K562 (cell line): ENCODE data around the gene CAPZA1. TPM values are rescaled to one million over a fixed set of nuclear protein-coding genes. Genes with fewer than 3 reads are reported as not detected.

ENCODE experiments used
- CTBP1 ChIP-seq: fragments of 450-650 bp; IDR thresholded peaks from 2 replicates; pipeline ENCODE4 v1.6.1; 2016; ENCODE audit warnings: borderline replicate concordance
- EP300 ChIP-seq: IDR thresholded peaks from 2 replicates; pipeline ENCODE4 v1.6.1; 2012; ENCODE audit warnings: low read length, improper control_type of control experiment
- ETV5 ChIP-seq: sonication (generic); formaldehyde crosslinking; IDR thresholded peaks from 2 replicates; pipeline ENCODE4 v1.4.0; 2020; ENCODE audit warnings: low read depth, mild to moderate bottlenecking, missing genetic modification reagents
- FOXA1 ChIP-seq: fragments of 450-650 bp; IDR thresholded peaks from 2 replicates; pipeline ENCODE4 v1.6.1; 2016; ENCODE audit warnings: mild to moderate bottlenecking, borderline replicate concordance
- GTF2A2 ChIP-seq: IDR thresholded peaks from 2 replicates; pipeline ENCODE4 v1.6.1; 2016; ENCODE audit warnings: mild to moderate bottlenecking, missing genetic modification characterization, missing compliant biosample characterization
- JUND ChIP-seq, 2 experiments: IDR thresholded peaks; 2 replicates in 1 of 2; 3 replicates in 1 of 2; pipeline ENCODE4 v1.6.1; 2011; ENCODE audit warnings: borderline replicate concordance in 2 of 2, low read depth in 2 of 2, low read length in 2 of 2, improper control_type of control experiment in 1 of 2, missing biosample characterization in 1 of 2, missing genetic modification characterization in 1 of 2, missing genetic modification reagents in 1 of 2
- KDM4B ChIP-seq, 2 experiments: fragments of 450-650 bp in 1 of 2; sonication (generic) in 1 of 2; IDR thresholded peaks; 2 replicates each; pipeline ENCODE4 v1.6.1; 2016 to 2017; ENCODE audit warnings: borderline replicate concordance in 2 of 2, antibody characterized with exemption in 1 of 2, low read depth in 1 of 2, mild to moderate bottlenecking in 1 of 2
- KLF16 ChIP-seq: IDR thresholded peaks from 2 replicates; pipeline ENCODE4 v1.6.1; 2016; ENCODE audit warnings: antibody characterized with exemption
- MYBL2 ChIP-seq, 2 experiments: fragments of 450-650 bp in 1 of 2; sonication (generic) in 1 of 2; formaldehyde crosslinking in 1 of 2; IDR thresholded peaks; 2 replicates each; pipeline versions ENCODE4 v1.6.1 to v1.8.1; 2017 to 2022; ENCODE audit warnings: borderline replicate concordance in 1 of 2, inconsistent platforms in 1 of 2, low read depth in 1 of 2, mild to moderate bottlenecking in 1 of 2, missing genetic modification reagents in 1 of 2, moderate library complexity in 1 of 2
- NR2C2 ChIP-seq, 2 experiments: fragments of 200-800 bp in 1 of 2; sonication (Bioruptor generic) in 1 of 2; sonication (generic) in 1 of 2; formaldehyde crosslinking in 1 of 2; IDR thresholded peaks; 2 replicates each; pipeline versions ENCODE4 v1.6.1 to v1.8.0; 2016 to 2022; ENCODE audit warnings: mild to moderate bottlenecking in 1 of 2, missing compliant biosample characterization in 1 of 2, missing genetic modification characterization in 1 of 2, missing genetic modification reagents in 1 of 2
- POLR2A ChIP-seq: fragments of 450-650 bp; conservative IDR thresholded peaks from 2 replicates; pipeline ENCODE4 v1.6.1; 2016
- RBM25 ChIP-seq: fragments of 200-400 bp; formaldehyde crosslinking; IDR thresholded peaks from 2 replicates; pipeline ENCODE4 v1.6.1; 2018; ENCODE audit warnings: low read length, low read depth, moderate library complexity; ENCODE audit not compliant: severe bottlenecking
- RHOXF2B ChIP-seq: fragments of 250-450 bp; sonication (Bioruptor Pico); conservative IDR thresholded peaks from 2 replicates; pipeline ENCODE4 v1.5.1; 2021
- SNIP1 ChIP-seq: fragments of 450-650 bp; IDR thresholded peaks from 2 replicates; pipeline ENCODE4 v1.7.1; 2017; ENCODE audit warnings: low read depth, mild to moderate bottlenecking
- TARDBP ChIP-seq: fragments of 450-650 bp; IDR thresholded peaks from 2 replicates; pipeline ENCODE4 v1.6.1; 2016
- XRCC3 ChIP-seq: fragments of 450-650 bp; IDR thresholded peaks from 2 replicates; pipeline ENCODE4 v1.6.1; 2017; ENCODE audit warnings: mild to moderate bottlenecking, moderate library complexity
- ZC3H11A ChIP-seq: IDR thresholded peaks from 2 replicates; pipeline ENCODE4 v1.6.1; 2012; ENCODE audit warnings: low read depth, low read length, improper control_type of control experiment
- ZC3H8 ChIP-seq: fragments of 450-650 bp; IDR thresholded peaks from 2 replicates; pipeline ENCODE4 v1.6.1; 2017
- ZKSCAN3 ChIP-seq: fragments of 250-450 bp; sonication (Bioruptor Pico); IDR thresholded peaks from 2 replicates; pipeline ENCODE4 v1.4.0; 2020
- polyA plus RNA-seq, 8 experiments: library from polyadenylated mRNA; depleted of rRNA in 4 of 8; stranded (reverse) in 5 of 8; unstranded in 3 of 8; fragments of >200 nt; fragmentation: Nextera tagmentation in 2 of 8; fragmentation: Illumina TruSeq in 1 of 8; extraction: Ambion mirVana in 2 of 8; extraction: Trizol in 1 of 8; gene quantifications; 2 replicates each; pipeline versions ENCODE4 v1.2.1 to v1.2.3, GENCODE V29; 2011 to 2014; ENCODE audit warnings: inconsistent platforms in 1 of 8, missing spikeins in 1 of 8
- total RNA-seq, 7 experiments: library from RNA; depleted of rRNA in 6 of 7; stranded (reverse); fragments of >200 nt in 6 of 7; fragmentation: Illumina TruSeq in 2 of 7; extraction: Trizol in 2 of 7; gene quantifications; 2 replicates each; pipeline versions ENCODE4 v1.2.1 to v1.2.3, GENCODE V29; 2011 to 2021; ENCODE audit warnings: low replicate concordance in 1 of 7
- TF ChIP-seq, protein P1 (sequence below): conservative IDR thresholded peaks from 2 replicates; pipeline ENCODE4 v1.6.1; 2011; ENCODE audit warnings: low read depth, mild to moderate bottlenecking, low read length; ENCODE audit not compliant: control insufficient read depth
- TF ChIP-seq, protein P2 (sequence below): fragments of 200-400 bp; formaldehyde crosslinking; IDR thresholded peaks from 2 replicates; pipeline ENCODE4 v1.6.1; 2017; ENCODE audit warnings: mild to moderate bottlenecking, low read depth, low read length, moderate library complexity
- TF ChIP-seq, protein P3 (sequence below): fragments of 450-650 bp; IDR thresholded peaks from 2 replicates; pipeline ENCODE4 v1.6.1; 2017; ENCODE audit warnings: antibody characterized with exemption

Gene CAPZA1
- total and polyA plus RNA-seq, 9 of the 15 experiments (the other 6 are each of a cell fraction or from before 2014, with no cell fraction given), result 237 to 1,020 (median 306) TPM

DNA sequence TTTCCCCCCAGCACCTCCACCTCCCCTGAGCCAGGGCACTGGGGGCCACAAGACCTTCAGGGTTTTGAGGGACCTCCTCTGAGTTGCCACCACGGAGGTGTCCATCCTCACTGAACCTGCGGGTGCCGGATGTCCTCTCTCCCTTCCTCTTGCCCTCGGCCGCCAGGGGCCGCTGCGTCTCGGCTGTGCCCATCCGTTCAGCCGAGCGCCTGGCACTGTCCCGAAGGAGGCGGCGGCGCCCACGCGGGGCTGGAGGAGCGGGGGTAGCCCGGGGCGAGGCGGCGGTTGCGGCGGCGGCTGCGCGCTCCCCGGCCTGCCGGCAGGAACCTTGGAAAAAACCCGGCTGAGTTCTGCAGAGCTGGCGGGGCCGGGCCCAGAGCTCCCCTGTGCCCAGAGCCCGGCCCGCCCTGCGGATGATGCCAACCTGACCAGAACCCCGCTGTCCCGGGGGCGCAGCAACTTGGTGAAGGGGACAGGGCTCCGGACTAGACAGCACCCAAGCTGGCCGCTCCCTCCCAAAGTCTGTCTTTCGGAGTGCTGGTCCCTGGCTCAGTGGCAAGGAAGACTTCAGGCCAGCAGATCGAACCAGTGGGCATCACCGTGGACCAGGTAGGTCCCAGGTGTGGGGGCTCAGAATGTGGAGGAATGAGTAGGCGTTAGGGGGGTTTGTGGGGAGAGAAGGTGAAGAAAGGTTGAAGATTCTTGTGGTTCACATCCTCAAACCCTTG lies 99.2 kb downstream of the CAPZA1 start (continued):
- TF ChIP-seq KLF16 (peak; percentile 31; the same call in 1 of the 2 replicates), JUND (IDR thresholded peaks at IDR 0.05; ENCODE audit: borderline replicate concordance, low read depth, low read length) (peak; percentile 27; the same call in 1 of the 2 replicates), JUND (tag; IDR thresholded peaks at IDR 0.05; ENCODE audit: borderline replicate concordance, low read depth, low read length) (no peak), KDM4B (IDR thresholded peaks at IDR 0.05; ENCODE audit: borderline replicate concordance in 2 of 2, low read depth in 1 of 2) (no peak), GTF2A2 (tag) (no peak), ZC3H8 (no peak), XRCC3 (no peak), RBM25 (no peak), ZKSCAN3 (no peak), MYBL2 (IDR thresholded peaks at IDR 0.05; ENCODE audit: low read depth) (no peak), MYBL2 (CRISPR knock-in tag; IDR thresholded peaks at IDR 0.05; ENCODE audit: borderline replicate concordance) (no peak), NR2C2 (CRISPR knock-in tag; IDR thresholded peaks at IDR 0.05) (no peak), NR2C2 (tag; IDR thresholded peaks at IDR 0.05) (no peak), TARDBP (no peak), SNIP1 (no peak), EP300 (no peak), ETV5 (CRISPR knock-in tag) (peak; percentile 74; the same call in 1 of the 2 replicates), POLR2A (no peak), CTBP1 (peak; percentile 72; the same call in 1 of the 2 replicates), RHOXF2B (no peak), ZC3H11A (0 out of 2 replicates have a peak, but pooled peaks have one; percentile 53), FOXA1 (no peak)
- TF ChIP-seq, protein P1, sequence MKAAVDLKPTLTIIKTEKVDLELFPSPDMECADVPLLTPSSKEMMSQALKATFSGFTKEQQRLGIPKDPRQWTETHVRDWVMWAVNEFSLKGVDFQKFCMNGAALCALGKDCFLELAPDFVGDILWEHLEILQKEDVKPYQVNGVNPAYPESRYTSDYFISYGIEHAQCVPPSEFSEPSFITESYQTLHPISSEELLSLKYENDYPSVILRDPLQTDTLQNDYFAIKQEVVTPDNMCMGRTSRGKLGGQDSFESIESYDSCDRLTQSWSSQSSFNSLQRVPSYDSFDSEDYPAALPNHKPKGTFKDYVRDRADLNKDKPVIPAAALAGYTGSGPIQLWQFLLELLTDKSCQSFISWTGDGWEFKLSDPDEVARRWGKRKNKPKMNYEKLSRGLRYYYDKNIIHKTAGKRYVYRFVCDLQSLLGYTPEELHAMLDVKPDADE, result no peak
- TF ChIP-seq, protein P2, sequence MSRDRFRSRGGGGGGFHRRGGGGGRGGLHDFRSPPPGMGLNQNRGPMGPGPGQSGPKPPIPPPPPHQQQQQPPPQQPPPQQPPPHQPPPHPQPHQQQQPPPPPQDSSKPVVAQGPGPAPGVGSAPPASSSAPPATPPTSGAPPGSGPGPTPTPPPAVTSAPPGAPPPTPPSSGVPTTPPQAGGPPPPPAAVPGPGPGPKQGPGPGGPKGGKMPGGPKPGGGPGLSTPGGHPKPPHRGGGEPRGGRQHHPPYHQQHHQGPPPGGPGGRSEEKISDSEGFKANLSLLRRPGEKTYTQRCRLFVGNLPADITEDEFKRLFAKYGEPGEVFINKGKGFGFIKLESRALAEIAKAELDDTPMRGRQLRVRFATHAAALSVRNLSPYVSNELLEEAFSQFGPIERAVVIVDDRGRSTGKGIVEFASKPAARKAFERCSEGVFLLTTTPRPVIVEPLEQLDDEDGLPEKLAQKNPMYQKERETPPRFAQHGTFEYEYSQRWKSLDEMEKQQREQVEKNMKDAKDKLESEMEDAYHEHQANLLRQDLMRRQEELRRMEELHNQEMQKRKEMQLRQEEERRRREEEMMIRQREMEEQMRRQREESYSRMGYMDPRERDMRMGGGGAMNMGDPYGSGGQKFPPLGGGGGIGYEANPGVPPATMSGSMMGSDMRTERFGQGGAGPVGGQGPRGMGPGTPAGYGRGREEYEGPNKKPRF, result no peak
- TF ChIP-seq, protein P3, sequence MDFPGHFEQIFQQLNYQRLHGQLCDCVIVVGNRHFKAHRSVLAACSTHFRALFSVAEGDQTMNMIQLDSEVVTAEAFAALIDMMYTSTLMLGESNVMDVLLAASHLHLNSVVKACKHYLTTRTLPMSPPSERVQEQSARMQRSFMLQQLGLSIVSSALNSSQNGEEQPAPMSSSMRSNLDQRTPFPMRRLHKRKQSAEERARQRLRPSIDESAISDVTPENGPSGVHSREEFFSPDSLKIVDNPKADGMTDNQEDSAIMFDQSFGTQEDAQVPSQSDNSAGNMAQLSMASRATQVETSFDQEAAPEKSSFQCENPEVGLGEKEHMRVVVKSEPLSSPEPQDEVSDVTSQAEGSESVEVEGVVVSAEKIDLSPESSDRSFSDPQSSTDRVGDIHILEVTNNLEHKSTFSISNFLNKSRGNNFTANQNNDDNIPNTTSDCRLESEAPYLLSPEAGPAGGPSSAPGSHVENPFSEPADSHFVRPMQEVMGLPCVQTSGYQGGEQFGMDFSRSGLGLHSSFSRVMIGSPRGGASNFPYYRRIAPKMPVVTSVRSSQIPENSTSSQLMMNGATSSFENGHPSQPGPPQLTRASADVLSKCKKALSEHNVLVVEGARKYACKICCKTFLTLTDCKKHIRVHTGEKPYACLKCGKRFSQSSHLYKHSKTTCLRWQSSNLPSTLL, result no peak
